KMS-11 (cell line): Measurements from ENCODE around the gene SCNN1B.
"Not testable (repeated sequence)": the region's sequence is repeated elsewhere in the genome, so short reads cannot be mapped to it uniquely, and the experiment has no call there.

Experiments used
- H2AFZ ChIP-seq: fragments of 200-600 bp; sonication (generic); 2 replicates; pipeline ENCODE4 v1.6.1; 2016; ENCODE audit warnings: antibody characterized with exemption, mixed run types, low read depth
- H3K27ac ChIP-seq: fragments of 200-600 bp; sonication (generic); 2 replicates; pipeline ENCODE4 v1.6.1; 2016; ENCODE audit warnings: mild to moderate bottlenecking, mixed run types
- H3K27me3 ChIP-seq: fragments of 200-600 bp; sonication (generic); 2 replicates; pipeline ENCODE4 v1.6.1; 2017; ENCODE audit warnings: mild to moderate bottlenecking, low read depth, mixed run types, moderate library complexity; ENCODE audit not compliant: insufficient read depth
- H3K36me3 ChIP-seq: fragments of 200-600 bp; sonication (generic); 2 replicates; pipeline ENCODE4 v1.6.1; 2017; ENCODE audit warnings: mild to moderate bottlenecking, mixed run types; ENCODE audit not compliant: insufficient read depth
- H3K4me1 ChIP-seq: fragments of 200-600 bp; sonication (generic); 2 replicates; pipeline ENCODE4 v1.6.1; 2016; ENCODE audit warnings: mild to moderate bottlenecking, low read depth, mixed run types; ENCODE audit not compliant: poor library complexity, severe bottlenecking
- H3K4me2 ChIP-seq: fragments of 200-600 bp; sonication (generic); 2 replicates; pipeline ENCODE4 v1.7.0; 2016; ENCODE audit warnings: mild to moderate bottlenecking, mixed run types
- H3K4me3 ChIP-seq: fragments of 200-600 bp; sonication (generic); IDR thresholded peaks from 2 replicates; pipeline ENCODE4 v1.6.1; 2017; ENCODE audit warnings: low read depth, low read length, mixed read lengths; ENCODE audit not compliant: insufficient read depth
- H3K79me2 ChIP-seq: fragments of 200-600 bp; sonication (generic); 2 replicates; pipeline ENCODE4 v1.6.1; 2016; ENCODE audit warnings: low read depth, mixed run types; ENCODE audit not compliant: insufficient read depth
- H3K9ac ChIP-seq: fragments of 200-600 bp; sonication (generic); 2 replicates; pipeline ENCODE4 v1.6.1; 2016; ENCODE audit warnings: mild to moderate bottlenecking, mixed run types
- H4K20me1 ChIP-seq: fragments of 200-600 bp; sonication (generic); 2 replicates; pipeline ENCODE4 v1.6.1; 2016; ENCODE audit warnings: mild to moderate bottlenecking, mixed run types; ENCODE audit not compliant: insufficient read depth
- TF ChIP-seq, protein P1 (sequence below): fragments of 200-600 bp; sonication (generic); conservative IDR thresholded peaks from 2 replicates; pipeline ENCODE4 v1.6.1; 2017; ENCODE audit warnings: low read depth, mild to moderate bottlenecking, antibody characterized with exemption, low read length, moderate library complexity, mixed read lengths

SCNN1B gene, protein sequence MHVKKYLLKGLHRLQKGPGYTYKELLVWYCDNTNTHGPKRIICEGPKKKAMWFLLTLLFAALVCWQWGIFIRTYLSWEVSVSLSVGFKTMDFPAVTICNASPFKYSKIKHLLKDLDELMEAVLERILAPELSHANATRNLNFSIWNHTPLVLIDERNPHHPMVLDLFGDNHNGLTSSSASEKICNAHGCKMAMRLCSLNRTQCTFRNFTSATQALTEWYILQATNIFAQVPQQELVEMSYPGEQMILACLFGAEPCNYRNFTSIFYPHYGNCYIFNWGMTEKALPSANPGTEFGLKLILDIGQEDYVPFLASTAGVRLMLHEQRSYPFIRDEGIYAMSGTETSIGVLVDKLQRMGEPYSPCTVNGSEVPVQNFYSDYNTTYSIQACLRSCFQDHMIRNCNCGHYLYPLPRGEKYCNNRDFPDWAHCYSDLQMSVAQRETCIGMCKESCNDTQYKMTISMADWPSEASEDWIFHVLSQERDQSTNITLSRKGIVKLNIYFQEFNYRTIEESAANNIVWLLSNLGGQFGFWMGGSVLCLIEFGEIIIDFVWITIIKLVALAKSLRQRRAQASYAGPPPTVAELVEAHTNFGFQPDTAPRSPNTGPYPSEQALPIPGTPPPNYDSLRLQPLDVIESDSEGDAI

DNA sequence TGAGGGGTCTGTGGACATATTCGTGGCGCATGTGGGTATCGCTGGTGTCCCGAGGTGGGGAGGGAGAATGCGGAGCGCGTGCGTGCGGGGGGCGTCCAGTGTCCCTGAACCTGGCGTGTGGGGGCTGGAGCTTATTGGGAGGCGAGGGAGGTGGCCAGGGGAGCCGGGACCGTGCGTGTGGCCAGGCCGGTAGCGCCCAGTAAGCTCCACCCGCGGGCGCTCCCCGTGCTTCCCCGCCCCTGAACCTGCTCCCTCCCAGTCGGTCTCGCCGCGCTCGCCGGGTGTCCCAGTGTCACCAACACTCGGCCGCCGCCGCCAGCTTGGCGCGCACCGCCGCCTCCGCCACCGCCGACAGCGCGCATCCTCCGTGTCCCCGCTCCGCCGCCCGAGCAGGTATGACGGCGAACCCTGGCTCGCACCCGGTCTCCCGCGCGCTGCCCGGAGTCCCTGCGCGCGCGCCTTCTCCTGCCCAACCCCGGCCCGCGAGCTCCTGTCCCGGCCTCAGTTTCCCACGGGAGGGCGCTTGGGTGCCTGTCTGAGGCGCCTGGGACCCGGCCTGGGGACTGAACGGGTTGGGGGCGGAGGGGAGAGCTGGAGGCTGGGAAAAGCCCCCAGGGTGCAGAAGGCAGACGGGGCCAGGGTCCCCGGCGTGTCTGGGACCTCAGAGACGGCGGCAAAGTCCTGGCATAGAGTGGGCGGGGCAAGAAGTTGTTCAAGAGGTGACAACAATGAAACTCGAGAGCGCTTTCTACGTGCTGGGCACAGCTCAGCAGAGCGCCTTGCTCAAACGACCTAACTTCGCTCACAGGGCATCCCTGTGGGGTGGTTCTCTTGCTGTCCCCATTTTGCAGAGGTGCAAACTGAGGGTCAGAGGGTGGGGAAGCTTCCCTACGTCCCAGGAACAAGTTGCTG, at the start of gene SCNN1B:
TSS of gene SCNN1B (plus strand) at position 258 of the 912 bp plus-strand sequence. CDS start 46,298 bp downstream, outside the sequence.
- H3K4me2 ChIP-seq, result peak within 1 kb of the TSS; percentile 77
- no peak within 1 kb of the TSS for H3K27ac ChIP-seq
- H3K4me3 ChIP-seq, result no peak within 1 kb of the TSS
- H3K9ac ChIP-seq, result peak within 1 kb of the TSS; percentile 39; the same call in 1 of the 2 replicates
- H2AFZ ChIP-seq, result peak within 1 kb of the TSS; percentile 78
- TF ChIP-seq, protein P1, sequence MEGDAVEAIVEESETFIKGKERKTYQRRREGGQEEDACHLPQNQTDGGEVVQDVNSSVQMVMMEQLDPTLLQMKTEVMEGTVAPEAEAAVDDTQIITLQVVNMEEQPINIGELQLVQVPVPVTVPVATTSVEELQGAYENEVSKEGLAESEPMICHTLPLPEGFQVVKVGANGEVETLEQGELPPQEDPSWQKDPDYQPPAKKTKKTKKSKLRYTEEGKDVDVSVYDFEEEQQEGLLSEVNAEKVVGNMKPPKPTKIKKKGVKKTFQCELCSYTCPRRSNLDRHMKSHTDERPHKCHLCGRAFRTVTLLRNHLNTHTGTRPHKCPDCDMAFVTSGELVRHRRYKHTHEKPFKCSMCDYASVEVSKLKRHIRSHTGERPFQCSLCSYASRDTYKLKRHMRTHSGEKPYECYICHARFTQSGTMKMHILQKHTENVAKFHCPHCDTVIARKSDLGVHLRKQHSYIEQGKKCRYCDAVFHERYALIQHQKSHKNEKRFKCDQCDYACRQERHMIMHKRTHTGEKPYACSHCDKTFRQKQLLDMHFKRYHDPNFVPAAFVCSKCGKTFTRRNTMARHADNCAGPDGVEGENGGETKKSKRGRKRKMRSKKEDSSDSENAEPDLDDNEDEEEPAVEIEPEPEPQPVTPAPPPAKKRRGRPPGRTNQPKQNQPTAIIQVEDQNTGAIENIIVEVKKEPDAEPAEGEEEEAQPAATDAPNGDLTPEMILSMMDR, result no peak
- no peaks in the 10 kb centered on the region for H4K20me1 ChIP-seq
- no peaks in the 10 kb centered on the region for H3K36me3 ChIP-seq
- no peaks in the 10 kb centered on the region; the same call in 1 of the 2 replicates for H3K27me3 ChIP-seq
- peaks cover 31% of the 10 kb centered on the region for H3K4me1 ChIP-seq
- H3K79me2 ChIP-seq, result no peaks in the 10 kb centered on the region

DNA sequence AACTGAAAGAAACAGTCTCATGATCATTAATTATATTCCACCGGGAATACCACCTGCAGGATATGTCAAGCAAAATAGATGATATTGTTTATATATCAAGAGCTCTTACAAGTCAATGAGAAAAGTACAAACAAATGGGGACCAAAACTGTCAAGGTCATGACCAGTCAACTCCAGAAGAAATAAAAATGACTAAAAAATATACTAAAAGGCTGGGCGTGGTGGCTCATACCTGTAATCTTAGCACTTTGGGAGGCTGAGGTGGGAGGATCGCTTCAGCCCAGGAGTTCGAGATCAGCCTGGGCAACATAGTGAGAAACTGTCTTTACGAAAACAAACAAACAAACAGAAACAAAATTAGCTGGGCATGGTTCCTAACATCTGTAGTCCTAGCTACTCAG, 49.8 kb upstream of the SCNN1B start:
- TF ChIP-seq, protein P1, result no peak
- Histone ChIP-seq H3K4me1 (no peaks in the 10 kb centered on the region), H3K4me3 (no peak overlapping the region), H3K79me2 (no peaks in the 10 kb centered on the region), H3K27me3 (no peaks in the 10 kb centered on the region), H3K9ac (no peak overlapping the region), H3K36me3 (no peaks in the 10 kb centered on the region), H4K20me1 (no peaks in the 10 kb centered on the region), H2AFZ (no peak overlapping the region), H3K4me2 (no peak overlapping the region), H3K27ac (no peak overlapping the region)

DNA sequence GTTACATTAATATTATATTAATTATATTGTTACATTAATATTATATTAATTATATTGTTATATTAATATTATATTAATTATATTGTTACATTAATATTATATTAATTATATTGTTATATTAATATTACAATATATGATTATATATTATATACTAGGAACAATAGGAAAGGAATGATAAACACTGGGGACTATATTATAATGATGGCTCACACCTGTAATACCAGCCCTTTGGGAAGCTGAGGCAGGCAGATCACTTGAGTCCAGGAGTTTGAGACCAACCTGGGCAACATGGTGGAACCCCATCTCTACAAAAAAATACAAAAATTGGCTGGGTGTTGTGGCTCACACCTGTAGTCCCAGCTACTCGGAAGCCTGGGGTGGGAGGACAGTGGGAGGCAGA, 48.5 kb upstream of the SCNN1B start:
- not testable (repeated sequence) for H3K27me3 ChIP-seq, H3K79me2 ChIP-seq, H3K4me3 ChIP-seq, H4K20me1 ChIP-seq, H3K9ac ChIP-seq, H3K36me3 ChIP-seq, H3K4me1 ChIP-seq, H3K27ac ChIP-seq, H2AFZ ChIP-seq, H3K4me2 ChIP-seq

DNA sequence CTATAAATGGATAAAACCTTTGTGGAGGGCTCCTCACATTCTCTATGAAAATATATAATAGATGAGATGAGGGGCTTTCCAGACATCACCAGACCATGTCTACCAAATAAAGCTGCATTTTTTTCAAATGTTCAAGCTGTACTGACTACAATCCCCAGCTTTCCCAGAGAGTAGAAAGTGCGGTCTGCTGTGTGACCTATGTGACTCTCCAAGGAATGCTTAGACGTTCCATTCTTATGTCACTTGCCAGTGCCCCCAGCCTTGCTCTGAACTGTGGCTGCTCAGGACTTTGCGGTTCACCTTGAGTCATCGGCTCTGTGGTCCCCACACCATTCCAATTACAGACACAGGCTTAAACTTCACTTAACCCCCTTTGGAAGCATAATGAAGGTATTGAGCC, 47.8 kb upstream of the SCNN1B start:
- no peak overlapping the region for H3K4me3 ChIP-seq
- H3K36me3 ChIP-seq, result no peaks in the 10 kb centered on the region
- TF ChIP-seq, protein P1, result no peak
- no peak overlapping the region for H3K4me2 ChIP-seq
- H3K27me3 ChIP-seq, result no peaks in the 10 kb centered on the region
- H3K4me1 ChIP-seq, result no peaks in the 10 kb centered on the region
- H3K79me2 ChIP-seq, result no peaks in the 10 kb centered on the region
- H3K27ac ChIP-seq, result no peak overlapping the region
- no peak overlapping the region for H2AFZ ChIP-seq
- H3K9ac ChIP-seq, result no peak overlapping the region
- no peaks in the 10 kb centered on the region for H4K20me1 ChIP-seq
